ENCODE measurements around the gene TNFRSF4. TPM values are rescaled to one million over a fixed set of nuclear protein-coding genes. Genes with fewer than 3 reads are reported as not detected.

The TNFRSF4 gene
- total and polyA plus RNA-seq, 10 of the 15 experiments (the other 5 are each of a cell fraction or from before 2014, with no cell fraction given) = 0.05 to 7.3 (median 2.5) TPM; not detected in 1

DNA sequence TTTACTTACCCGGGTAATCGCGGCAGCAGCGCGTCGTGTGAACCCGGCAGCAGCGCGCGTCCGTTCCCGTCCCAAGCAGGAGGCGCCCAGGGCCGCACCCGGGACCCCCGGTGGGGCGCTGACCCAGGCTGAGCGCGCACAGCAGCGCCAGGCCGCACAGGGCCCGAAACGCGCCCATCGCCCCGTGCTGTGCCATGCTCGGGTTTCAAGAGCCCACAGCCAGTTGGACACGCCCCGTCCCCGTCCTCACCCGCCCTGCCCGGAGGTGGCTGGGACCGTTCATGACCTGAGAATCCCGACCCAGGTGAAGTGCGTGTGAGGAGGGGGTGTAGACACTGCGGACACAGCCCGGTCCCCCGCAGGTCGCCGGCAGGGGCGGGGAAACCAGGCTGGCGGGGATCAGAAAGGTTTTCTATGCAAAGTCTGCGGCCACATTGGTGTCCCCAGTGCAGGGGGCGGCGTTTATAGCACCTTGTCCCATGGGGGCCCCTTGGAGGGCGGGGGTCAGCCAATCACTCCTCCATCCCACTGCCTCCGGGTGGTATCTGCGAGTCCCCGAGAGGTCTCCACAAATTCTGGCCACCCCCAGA is 7.5 kb downstream of the TNFRSF4 start, which contains the start of gene TNFRSF18:
Gene TNFRSF18 (minus strand): TSS at position 217 of the 590 bp plus-strand sequence. CDS start 21 bp downstream, at position 196.
- ATAC-seq = peak; percentile 58
- in situ Hi-C loops (cut with MboI) = no loop called here
- Histone ChIP-seq H3K4me2 (ENCODE audit: control insufficient read depth, insufficient read depth) (peak within 1 kb of the TSS; percentile 89), H2AFZ (ENCODE audit: control insufficient read depth, low read depth, low read length) (peak within 1 kb of the TSS; percentile 15), H3K27me3 (replicated peaks in 1 of 2; ENCODE audit: control insufficient read depth in 2 of 2, insufficient read depth in 2 of 2, low read length in 1 of 2) (peaks cover 0 to 8% of the 10 kb centered on the region in 2 experiments; a peak in 1 of 4 replicates), H3K36me3 (ENCODE audit: control insufficient read depth in 2 of 2, insufficient read depth in 2 of 2, low read length in 1 of 2) (no peaks in the 10 kb centered on the region), H3K9ac (ENCODE audit: control insufficient read depth, insufficient read depth, low read length) (no peak within 1 kb of the TSS; the same call in 1 of the 2 replicates), H3K4me3 (no peak within 1 kb of the TSS), H3K4me1 (ENCODE audit: control insufficient read depth, insufficient read depth, low read length) (peaks cover 28% of the 10 kb centered on the region), H4K20me1 (ENCODE audit: control insufficient read depth, insufficient read depth) (no peaks in the 10 kb centered on the region), H3K9me3 (replicated peaks; ENCODE audit: control insufficient read depth, insufficient read depth, low read length) (no peaks in the 10 kb centered on the region), H3K27ac (ENCODE audit: control insufficient read depth, insufficient read depth) (no peak within 1 kb of the TSS), H3K79me2 (ENCODE audit: control insufficient read depth, insufficient read depth, low read length) (no peaks in the 10 kb centered on the region)
- WGBS (ENCODE audit: insufficient coverage, insufficient replicate concordance, low lambda C conversion rate, missing lambda C conversion rate) = under 1% methylated on average over 48 of the region's 49 CpGs
- no peak for FAIRE-seq
- SMC1A ChIA-PET (ENCODE audit: uncharacterized antibody, unreplicated experiment) = interaction anchor here (0.8 to 1.8 kb wide), 4 partner anchors 25 to 84 kb away, joined by 3 to 8 read pairs (median 4); no protein-coding TSS in a partner anchor
- RAD21 ChIA-PET (ENCODE audit: unreplicated experiment) = interaction anchor here (1.0 to 2.1 kb wide), 8 partner anchors 24 to 86 kb away, joined by 3 to 10 read pairs (median 6); no protein-coding TSS in a partner anchor
- no TSS peak for BruUV-seq (replicated peaks)
- POLR2A ChIA-PET = interaction anchor here (0.8 to 1.0 kb wide), 3 partner anchors 13 to 44 kb away, joined by 3 read pairs; no protein-coding TSS in a partner anchor
- CTCF ChIA-PET = interaction anchor here (2.0 to 2.2 kb wide), 2 partner anchors 84 to 85 kb away, joined by 14 to 25 read pairs; no protein-coding TSS in a partner anchor
- no peak for DNase-seq (ENCODE audit: low read depth, low spot score)
- intact Hi-C loops (cut with micrococcal nuclease; ENCODE audit: unreplicated experiment) = no loop called here
- TF ChIP-seq, protein P1, sequence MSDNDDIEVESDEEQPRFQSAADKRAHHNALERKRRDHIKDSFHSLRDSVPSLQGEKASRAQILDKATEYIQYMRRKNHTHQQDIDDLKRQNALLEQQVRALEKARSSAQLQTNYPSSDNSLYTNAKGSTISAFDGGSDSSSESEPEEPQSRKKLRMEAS (IDR thresholded peaks at IDR 0.05; ENCODE audit: low read depth, low read length) = no peak
- no peak; the same call in none of the 2 replicates for TF ChIP-seq LARP7 (IDR thresholded peaks at IDR 0.05)
- peak; percentile 41; the same call in 1 of the 2 replicates for TF ChIP-seq GATAD2B (conservative IDR thresholded peaks at IDR 0.05; ENCODE audit: low read depth)
- TF ChIP-seq ZNF274 (IDR thresholded peaks at IDR 0.05; ENCODE audit: insufficient read depth, insufficient read length) = no peak
- TF ChIP-seq NFXL1 (IDR thresholded peaks at IDR 0.05; ENCODE audit: borderline replicate concordance) = no peak
- TF ChIP-seq, protein P2, sequence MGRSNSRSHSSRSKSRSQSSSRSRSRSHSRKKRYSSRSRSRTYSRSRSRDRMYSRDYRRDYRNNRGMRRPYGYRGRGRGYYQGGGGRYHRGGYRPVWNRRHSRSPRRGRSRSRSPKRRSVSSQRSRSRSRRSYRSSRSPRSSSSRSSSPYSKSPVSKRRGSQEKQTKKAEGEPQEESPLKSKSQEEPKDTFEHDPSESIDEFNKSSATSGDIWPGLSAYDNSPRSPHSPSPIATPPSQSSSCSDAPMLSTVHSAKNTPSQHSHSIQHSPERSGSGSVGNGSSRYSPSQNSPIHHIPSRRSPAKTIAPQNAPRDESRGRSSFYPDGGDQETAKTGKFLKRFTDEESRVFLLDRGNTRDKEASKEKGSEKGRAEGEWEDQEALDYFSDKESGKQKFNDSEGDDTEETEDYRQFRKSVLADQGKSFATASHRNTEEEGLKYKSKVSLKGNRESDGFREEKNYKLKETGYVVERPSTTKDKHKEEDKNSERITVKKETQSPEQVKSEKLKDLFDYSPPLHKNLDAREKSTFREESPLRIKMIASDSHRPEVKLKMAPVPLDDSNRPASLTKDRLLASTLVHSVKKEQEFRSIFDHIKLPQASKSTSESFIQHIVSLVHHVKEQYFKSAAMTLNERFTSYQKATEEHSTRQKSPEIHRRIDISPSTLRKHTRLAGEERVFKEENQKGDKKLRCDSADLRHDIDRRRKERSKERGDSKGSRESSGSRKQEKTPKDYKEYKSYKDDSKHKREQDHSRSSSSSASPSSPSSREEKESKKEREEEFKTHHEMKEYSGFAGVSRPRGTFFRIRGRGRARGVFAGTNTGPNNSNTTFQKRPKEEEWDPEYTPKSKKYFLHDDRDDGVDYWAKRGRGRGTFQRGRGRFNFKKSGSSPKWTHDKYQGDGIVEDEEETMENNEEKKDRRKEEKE (IDR thresholded peaks at IDR 0.05) = no peak
- TF ChIP-seq NR2C1 (IDR thresholded peaks at IDR 0.05) = no peak
- TF ChIP-seq, protein P3, sequence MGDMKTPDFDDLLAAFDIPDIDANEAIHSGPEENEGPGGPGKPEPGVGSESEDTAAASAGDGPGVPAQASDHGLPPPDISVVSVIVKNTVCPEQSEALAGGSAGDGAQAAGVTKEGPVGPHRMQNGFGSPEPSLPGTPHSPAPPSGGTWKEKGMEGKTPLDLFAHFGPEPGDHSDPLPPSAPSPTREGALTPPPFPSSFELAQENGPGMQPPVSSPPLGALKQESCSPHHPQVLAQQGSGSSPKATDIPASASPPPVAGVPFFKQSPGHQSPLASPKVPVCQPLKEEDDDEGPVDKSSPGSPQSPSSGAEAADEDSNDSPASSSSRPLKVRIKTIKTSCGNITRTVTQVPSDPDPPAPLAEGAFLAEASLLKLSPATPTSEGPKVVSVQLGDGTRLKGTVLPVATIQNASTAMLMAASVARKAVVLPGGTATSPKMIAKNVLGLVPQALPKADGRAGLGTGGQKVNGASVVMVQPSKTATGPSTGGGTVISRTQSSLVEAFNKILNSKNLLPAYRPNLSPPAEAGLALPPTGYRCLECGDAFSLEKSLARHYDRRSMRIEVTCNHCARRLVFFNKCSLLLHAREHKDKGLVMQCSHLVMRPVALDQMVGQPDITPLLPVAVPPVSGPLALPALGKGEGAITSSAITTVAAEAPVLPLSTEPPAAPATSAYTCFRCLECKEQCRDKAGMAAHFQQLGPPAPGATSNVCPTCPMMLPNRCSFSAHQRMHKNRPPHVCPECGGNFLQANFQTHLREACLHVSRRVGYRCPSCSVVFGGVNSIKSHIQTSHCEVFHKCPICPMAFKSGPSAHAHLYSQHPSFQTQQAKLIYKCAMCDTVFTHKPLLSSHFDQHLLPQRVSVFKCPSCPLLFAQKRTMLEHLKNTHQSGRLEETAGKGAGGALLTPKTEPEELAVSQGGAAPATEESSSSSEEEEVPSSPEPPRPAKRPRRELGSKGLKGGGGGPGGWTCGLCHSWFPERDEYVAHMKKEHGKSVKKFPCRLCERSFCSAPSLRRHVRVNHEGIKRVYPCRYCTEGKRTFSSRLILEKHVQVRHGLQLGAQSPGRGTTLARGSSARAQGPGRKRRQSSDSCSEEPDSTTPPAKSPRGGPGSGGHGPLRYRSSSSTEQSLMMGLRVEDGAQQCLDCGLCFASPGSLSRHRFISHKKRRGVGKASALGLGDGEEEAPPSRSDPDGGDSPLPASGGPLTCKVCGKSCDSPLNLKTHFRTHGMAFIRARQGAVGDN (IDR thresholded peaks at IDR 0.05) = peak; percentile 25; the same call in 1 of the 2 replicates
- TF ChIP-seq NR2F1 (conservative IDR thresholded peaks at IDR 0.05) = peak; percentile 78
- peak; percentile 69 for TF ChIP-seq RUNX3 (IDR thresholded peaks at IDR 0.05; ENCODE audit: low read length)
- peak; percentile 80 for TF ChIP-seq MEF2B (IDR thresholded peaks at IDR 0.05; ENCODE audit: partially characterized antibody, poor library complexity, severe bottlenecking)
- 0 out of 2 replicates have a peak, but pooled peaks have one; percentile 16 for TF ChIP-seq IKZF1 (conservative IDR thresholded peaks at IDR 0.05)
- TF ChIP-seq BHLHE40 (IDR thresholded peaks at IDR 0.05; ENCODE audit: borderline replicate concordance in 1 of 2, low read depth in 2 of 2, low read length in 1 of 2) = peak; percentile 18 to 42; a peak in 1 of 4 replicates
- TF ChIP-seq POU2F2 (IDR thresholded peaks at IDR 0.05; ENCODE audit: borderline replicate concordance, low read depth, low read length) = peak; percentile 92; the same call in 2 of the 3 replicates
